22Rv1 (cell line): Measurements from ENCODE around the gene CD44.

Experiments
- CTCF ChIP-seq: fragments of 450-650 bp; IDR thresholded peaks from 2 replicates; pipeline ENCODE4 v1.5.1; 2017; ENCODE audit warnings: mild to moderate bottlenecking
- ZFX ChIP-seq: fragments of 450-650 bp; IDR thresholded peaks from 2 replicates; pipeline ENCODE4 v1.6.1; 2017; ENCODE audit warnings: antibody characterized with exemption, borderline replicate concordance

DNA sequence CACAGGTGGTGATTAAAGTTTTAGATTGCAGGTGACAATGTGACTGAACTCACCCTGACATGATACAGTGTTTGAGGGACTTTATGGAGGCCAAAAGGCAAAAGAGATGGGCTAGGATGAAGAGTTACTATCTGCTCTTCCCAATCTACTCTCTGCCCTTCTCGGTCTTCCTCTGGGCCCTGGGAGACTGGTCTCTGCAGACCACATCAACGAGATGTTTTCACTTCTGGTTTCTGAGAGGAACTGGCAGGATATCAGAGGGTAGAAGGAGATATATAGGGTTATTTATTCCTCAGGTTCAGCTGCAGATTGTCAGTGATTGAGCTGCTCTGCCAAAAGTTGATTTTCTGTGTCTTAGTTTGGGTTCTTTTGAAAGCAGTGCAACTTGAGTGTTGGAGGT, 32.4 kb upstream of the CD44 start:
- no peak for TF ChIP-seq CTCF
- TF ChIP-seq ZFX, result no peak
